GM21423 (cell line): Measurements from ENCODE around the gene DLG2.
"Not testable (repeated sequence)": the region's sequence is repeated elsewhere in the genome, so short reads cannot be mapped to it uniquely, and the experiment has no call there.

ENCODE experiments used
- ATAC-seq: cut with Tn5 transposase; IDR thresholded peaks from one replicate; pipeline ENCODE4 v1.9.1; 2021; ENCODE audit warnings: mild to moderate bottlenecking, moderate library complexity; ENCODE audit not compliant: unreplicated experiment

DLG2 gene

DNA sequence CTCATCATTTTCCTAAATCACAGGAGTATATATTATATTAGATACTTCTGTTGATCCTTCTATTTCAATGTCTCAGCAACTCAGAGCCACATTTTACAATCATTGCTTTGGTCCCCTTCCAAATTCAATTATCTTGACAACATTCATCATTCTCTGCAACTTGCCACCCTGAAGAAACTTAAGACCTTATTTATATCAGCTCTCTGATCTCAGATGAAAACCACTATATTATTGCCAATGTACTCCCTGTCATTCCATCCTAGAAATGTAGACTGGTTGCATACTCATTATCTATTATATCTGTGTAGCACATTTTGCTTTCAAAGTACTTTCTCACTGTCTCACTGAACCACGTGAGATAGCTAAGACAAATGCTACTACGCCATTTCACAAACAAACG is 379.3 kb downstream of the DLG2 start:
- ATAC-seq = no peak

DNA sequence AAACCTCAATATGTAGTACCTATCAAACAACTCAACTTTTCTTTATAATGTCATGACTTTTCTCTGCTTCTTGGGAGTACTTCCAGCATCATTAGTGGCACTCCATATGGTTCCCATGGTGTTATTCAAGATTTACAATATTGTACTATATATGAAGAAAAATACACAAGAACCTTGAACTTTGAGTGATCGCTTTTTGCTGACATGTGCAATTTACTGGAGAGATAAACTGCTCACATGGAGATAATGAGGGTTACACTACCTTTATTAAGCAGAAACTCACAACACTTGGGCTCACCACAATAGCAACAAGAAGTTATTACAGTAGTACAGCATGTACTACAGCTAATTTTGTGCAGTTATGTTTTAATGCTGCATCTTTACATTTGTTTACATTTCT is 388.2 kb downstream of the DLG2 start:
- ATAC-seq = no peak

DNA sequence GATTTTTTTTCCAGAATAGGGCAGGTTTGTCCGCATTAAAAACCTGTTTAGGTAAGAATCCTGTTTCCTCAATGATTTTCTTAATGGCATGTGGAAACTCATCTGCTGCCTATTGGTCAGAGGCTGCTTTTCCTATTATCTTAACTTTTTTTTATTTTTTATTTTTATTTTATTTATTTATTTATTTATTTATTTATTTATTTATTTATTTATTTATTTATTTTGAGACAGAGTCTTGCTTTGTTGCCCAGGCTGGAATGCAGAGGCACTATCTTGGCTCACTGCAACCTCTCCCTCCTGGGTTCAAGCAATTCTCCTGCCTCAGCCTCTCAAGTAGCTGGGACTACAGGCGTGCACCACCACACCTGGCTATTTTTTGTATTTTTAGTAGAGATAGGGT is 389.1 kb downstream of the DLG2 start:
- ATAC-seq = not testable (repeated sequence)

DNA sequence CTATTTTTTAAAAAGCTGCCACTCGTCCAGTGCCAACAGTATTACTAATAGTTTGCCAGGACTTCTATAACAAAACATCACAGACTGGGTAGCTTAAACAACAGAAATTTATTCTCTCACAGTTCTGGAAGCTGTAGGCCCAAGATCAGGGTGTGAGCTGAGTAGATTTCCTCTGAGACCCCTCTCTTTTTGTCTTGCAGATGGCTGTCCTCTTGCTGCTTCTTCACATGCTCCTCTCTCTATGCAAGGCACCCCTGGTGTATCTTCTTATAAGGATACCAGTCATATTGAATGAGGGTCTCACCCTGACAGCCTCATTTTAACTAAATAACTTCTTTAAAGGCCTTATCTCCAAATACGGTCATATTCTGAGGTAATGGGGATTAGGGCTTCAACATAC is 390.9 kb downstream of the DLG2 start:
- no peak for ATAC-seq

DNA sequence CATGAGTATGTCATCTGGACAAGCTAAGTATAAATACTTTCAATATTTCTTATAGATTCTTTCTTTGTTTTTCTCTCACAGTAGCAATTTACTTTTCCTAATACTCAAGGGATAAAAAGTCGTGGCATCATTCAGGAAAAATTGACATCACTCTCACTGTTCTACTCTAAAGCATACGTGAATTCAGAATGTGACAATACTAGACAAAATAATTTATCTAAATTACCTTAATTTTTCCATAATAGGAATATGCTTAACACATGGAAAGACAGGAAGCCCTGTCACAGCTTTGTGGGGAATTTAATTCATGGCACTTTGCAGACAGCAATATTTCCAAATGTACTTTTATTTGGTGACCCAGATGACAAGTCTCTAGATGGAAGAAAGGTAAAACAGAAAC is 394.6 kb downstream of the DLG2 start:
- ATAC-seq = no peak

DNA sequence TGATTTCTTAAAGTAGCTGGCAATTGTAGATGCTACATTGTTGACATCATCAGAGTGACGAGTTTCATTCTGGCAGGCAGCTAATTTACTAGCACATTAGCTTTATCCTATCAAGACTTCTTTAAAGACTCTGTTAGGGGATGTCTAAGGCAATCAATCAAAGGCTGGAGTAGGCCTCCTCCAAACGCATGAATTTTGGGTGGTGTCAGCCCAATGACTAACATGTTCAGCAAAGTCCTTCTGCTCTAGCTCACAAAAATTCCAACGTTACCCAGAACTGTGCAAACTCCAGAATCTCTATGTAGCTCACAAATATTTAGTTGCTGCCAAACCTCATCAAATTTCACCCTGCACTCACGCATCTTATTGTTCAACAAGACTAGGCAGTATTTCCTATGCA is 395.6 kb downstream of the DLG2 start:
- ATAC-seq = no peak

DNA sequence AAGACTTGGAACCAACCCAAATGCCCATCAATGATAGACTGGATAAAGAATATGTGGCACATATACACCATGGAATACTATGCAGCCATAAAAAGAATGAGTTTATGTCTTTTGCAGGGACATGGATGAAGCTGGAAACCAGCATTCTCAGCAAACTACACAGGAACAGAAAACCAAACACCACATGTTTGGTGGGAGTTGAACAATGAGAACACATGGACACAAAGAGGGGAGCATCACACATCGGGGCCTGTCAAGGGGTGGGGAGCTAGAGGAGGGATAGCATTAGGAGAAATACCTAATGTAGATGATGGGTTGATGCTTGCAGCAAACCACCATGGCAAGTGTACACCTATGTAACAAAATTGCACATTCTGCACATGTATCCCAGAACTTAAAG is 397.4 kb downstream of the DLG2 start:
- ATAC-seq = not testable (repeated sequence)

DNA sequence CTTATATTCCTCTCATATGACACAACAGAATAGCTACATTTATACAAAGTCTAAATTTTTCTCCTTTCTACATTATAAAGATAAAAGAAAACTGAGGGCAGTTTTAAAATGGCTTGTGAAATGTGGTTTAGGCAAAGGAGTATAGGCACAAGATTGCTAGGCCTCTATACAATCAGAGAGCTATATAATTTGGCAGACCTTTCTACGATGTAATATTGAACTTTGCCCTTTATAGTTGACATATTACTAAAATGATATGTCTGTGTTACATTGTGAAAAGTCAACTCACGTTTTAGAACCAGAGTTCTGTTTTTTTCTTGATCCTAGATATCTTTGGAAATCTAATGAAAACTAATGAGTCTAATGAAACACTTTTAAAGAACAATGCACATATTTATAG is 430.2 kb downstream of the DLG2 start:
- ATAC-seq = no peak

DNA sequence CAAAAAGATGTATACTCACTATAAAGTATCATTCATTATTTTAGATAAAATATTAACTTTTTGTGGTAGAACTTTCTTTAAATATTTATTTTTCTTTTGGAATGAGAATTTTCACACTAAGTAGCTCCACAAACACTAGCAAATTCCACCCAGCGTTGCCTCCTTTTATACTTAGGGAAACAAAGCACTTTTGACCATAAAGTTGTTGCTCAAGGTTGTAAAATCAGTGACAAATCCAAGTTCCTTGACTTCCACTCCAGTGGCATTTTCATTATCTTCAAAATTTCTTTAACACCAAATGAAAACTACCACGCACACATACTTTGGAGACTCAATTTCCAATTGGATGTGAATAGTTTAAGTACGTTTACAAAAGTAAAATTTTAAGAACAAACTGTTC is 431.2 kb downstream of the DLG2 start:
- ATAC-seq = no peak

DNA sequence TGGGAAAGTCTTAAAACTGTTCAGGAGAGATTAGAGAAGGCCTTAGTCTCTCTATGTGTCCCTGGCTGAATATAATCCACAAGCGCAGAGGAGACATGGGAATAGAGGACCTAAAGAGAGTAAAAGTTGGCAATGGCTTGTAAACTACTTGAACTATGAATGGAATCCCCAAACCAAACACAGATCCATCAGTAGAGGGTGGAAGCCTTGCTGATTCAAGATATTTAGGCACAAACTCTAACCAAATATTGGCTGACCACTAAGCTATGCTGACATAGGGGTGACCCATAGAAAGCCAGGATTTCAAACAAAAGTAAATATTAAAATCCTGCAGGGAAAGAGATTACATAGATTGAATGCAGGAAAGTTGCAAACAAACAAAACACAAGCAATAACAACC is 439.2 kb downstream of the DLG2 start:
- no peak for ATAC-seq

DNA sequence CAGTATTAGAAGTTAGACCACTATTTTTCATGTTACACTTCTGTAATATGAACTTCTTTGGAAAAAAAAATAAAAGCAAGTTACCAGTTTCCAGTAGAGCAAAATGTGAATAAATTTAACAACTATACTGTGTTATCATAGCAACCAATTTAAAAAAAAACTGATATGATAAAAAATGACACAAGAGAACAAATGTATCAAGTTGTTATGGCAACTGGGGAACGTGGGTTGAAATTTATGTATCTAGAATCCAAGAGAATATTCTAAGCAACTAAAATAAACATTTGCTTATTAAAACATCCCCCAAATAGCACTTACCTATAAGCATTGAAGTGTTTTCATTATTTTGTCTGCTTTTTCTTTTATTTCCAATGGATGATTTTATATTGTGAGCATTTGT is 442.4 kb downstream of the DLG2 start:
- no peak for ATAC-seq

DNA sequence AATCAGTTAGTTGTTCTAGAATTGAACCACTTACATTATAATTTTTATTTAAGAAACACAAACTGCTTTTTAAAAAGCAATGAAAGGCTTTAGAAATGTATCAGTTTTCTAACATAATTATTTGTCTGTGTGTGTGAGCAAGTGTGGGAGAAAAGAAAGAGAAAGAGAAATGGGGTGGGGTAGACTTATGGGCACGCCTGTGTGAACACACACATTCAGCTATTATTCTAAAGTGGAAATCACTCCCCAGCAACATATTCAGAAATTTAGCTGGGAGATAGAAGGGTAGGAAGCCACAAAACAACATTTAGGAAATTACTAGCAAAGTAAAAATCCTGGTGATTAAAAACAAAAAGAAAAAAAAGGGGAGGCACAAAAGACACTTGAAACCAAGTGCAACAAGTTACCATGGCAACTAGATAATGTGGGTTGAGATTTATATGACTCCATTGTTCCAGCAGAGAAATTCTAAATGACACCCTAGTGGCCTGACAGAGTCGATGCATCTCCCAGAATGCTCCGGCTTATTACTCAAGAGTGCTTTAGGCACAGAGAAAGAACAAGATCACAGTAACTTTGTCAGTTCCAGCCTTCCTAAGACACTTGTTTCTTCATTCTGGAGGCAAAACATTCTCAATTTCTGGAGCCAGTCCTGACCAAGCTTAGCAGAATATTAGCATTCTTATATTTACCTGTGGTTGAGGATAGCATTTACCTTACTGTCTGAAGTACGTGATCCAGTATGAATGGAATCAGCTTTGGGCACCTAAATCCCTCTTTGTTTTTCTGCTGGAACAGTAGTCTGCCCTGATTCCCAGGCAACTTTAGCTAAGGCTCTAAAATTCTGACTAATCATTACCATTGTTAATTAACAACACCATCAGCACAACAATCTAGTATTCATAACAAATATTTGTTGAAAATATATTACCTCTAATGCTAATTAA is 444.4 kb downstream of the DLG2 start:
- ATAC-seq = peak; percentile 79

DNA sequence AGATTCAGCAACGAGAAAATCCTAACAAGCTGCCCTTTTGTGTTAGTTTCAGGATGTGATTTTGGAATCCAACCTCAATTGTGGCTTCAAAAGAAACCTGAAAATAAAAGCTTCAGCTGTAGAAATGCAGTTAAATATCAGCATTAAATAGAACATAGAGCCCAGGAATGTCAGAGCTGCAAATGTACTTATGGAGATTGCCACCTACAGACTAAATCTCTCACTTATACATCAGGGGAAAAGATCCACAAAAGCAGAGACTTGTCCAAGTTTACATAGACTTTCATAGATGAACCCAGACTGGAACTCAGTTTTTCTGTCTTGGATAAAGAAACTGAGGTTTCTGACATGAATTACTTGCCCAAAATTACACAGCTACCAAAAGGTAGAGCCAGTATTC is 446.6 kb downstream of the DLG2 start:
- no peak for ATAC-seq

DNA sequence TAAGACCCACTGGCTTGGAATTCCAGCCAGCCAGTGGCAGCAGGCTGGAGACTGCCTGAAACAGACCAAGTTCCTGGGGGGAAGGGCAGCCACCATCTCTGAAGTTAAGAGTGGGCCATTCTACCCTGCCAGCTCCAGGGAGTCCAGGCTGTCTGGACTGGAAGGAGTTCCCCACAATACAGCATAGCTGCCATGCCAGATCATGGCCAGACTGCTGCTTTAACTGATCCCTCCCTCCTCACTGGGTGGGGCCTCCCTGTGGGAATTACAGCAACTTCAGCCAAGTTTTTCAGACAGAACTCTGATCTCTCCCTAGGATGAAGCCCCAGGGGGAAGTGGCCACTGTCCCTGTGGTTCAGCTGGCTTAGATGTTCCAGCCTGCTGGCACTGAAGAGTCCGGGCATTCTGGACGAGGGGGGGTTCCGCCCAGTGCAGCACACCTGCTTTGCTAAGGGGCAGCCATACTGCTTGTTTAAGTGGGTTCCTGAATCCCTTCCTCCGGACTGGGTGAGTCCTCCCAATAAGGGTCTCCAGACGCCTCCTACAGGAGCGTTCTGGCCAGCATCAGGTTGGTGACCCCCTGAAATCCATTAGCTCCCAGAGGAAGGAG is 455.4 kb downstream of the DLG2 start:
- ATAC-seq = no peak

DNA sequence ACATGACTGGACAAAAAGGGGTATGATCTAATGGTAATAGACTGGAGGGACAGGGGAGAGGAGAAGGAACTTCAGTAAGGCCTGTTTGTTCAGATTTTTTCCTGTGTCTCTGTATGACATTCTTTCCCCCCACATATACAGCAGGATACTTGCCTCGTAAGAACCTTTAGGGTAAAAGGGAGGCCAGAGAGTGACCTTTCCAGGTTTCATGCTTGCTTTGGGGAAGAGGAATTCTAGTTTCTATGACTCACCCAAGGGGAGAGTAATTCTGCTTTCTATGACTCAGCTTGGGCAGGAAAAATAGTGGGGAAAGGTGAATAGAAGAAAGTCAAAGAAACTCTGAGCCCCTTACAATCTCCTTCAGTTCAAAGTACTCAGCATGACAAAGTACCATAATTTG is 457.0 kb downstream of the DLG2 start:
- ATAC-seq = no peak

DNA sequence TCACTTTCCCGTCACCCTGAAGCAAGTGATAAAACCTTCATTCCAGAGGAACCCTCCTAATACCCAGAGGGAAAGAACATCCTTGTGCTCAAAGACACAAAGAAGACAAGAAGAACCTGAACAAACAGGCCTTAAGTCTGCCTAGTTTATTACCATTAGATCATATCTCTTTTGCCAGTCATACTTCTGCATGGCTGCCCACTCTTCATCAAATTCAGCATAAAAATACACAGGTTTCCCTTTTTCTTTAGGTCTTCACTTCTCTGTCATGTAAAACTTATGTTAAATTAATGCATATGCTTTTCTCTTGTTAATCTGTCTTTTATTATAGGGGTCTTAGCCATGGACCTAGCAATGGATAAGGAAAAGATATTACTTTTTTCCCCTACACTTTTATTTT is 459.7 kb downstream of the DLG2 start:
- no peak for ATAC-seq

DNA sequence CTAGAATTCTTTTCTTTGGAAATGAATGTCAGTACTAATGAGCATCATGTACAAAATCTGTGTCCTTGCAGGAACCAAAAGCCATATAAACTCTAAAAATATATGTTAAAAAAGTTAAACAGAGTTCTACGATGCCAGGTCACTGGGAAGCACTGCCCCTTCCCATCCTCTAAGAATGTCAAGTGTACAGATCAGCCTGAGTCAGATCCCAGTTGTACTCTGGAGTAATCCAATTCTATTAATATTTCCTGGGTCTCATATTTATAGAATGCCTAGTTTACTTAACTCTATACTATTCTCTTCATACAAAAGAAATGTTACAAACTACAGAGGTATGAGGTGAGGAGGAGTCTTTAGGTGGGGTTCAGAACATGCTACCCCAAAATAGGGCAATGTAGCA is 460.1 kb downstream of the DLG2 start:
- no peak for ATAC-seq

DNA sequence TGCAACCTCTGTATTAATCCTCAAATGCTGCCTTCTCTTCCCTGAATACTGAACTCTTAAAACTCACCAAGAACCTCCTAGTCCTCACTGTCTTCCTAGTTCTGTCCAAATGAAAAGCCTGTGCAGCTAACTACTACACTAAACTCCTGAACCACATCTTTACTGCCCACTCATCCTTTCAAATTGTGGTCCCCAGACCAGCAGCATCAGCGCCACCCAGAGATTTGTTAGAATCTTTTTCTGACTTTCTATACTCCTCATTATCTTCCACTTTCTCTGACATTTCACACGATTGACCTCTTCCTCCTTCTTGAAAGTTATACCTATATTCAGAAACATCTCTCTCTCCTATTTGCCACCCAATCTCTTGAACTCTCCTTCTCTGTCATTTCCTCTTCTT is 461.3 kb downstream of the DLG2 start:
- no peak for ATAC-seq

DNA sequence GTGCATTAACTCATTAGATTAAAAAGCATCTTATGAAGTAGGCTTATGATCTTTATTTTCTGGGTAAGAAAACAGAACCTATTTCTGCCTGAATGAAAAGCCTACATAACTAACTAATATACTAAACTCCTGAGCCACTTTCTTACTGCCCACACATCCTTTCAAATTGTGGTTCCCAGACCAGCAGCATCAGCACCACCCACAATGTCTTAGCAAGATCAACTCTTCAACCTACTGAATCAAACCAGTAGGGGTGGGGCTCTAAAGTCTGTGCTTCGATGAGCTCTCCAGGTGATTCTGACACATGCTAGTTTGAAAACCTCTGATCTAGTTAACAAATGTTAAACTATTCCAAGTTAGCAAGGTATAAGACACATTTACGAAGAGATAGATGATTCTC is 462.4 kb downstream of the DLG2 start:
- ATAC-seq = no peak

DNA sequence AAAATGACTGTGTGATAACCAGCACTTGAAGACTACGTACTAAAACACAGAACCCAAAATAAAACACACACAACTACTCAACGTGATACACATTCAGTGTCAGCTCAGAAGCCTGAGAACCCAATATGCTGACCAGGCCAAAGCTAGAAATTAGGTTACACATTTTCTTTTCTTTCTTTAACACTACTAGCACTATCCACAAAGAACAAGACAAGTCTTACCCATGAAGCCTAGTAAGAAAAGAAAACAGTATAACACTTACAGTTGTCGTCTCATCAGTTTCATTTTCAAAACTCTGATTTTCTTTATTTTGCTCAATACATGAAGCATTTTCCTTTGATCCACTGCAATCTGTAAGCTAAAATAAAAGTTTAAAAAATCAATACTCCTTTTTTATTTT is 472.9 kb downstream of the DLG2 start:
- ATAC-seq = no peak

DNA sequence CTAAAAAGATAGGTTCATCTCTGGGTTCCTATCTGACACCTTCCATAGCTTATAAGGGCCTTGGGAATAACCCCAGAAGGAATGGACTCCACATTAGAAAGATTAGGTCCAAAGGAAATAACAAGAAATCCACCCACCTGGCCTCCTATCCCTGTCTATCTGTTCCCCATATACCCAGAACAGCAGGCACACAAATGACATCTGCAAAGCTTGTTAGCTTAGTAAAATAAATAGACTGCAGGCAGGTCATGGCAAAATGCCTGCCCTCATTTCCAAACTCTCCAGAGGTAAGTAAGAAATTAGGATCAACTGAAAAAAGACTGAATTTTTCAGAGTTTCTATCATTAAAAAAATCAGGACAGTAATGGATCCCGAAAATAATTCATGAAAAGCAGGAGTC is 489.5 kb downstream of the DLG2 start:
- no peak for ATAC-seq

DNA sequence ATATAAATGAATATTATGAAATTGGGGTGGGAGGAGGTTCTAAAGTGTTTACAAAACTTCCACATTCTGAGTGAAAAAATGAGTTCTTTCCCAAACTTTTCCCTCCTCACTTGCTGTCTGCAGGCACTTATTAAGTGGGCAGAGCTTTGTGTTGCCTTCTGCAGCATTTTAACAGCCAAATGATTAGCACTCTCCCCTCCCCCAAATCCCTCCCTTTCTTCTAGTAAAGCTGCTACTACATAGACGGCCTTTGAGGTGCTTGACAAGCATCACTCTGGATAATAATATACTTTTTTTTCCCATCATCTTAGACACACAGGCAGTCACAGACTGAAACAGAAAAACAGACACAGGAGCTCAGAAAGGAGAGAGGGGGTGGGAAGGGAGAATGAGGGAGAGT is 493.5 kb downstream of the DLG2 start:
- ATAC-seq = no peak
